Pulmonary artery endothelial cell (primary cell): ENCODE results near the gene TTYH1. TPM values are rescaled to one million over a fixed set of nuclear protein-coding genes. Genes with fewer than 3 reads are reported as not detected.
"Not testable (repeated sequence)": the region's sequence is repeated elsewhere in the genome, so short reads cannot be mapped to it uniquely, and the experiment has no call there.

Source experiments
- DNase-seq: peaks from one replicate; pipeline ENCODE4 v3.0.0-alpha.2; 2011; ENCODE audit warnings: low read depth, low spot score
- total RNA-seq: library from RNA; depleted of rRNA; stranded (reverse); fragments of >200 nt; gene quantifications from 2 replicates; pipeline ENCODE4 v1.2.3, GENCODE V29; 2014

TTYH1 gene
- not detected in 2 replicates for total RNA-seq

- DNase-seq = no peak
Observed at GRCh38 chr19:54415208-54415900, at the start of gene TTYH1. Gene TTYH1 (plus strand): TSS chr19:54415464. CDS start chr19:54415553, 89 bp downstream.

- not testable (repeated sequence) for DNase-seq
Observed at GRCh38 chr19:54365798-54366197, 49.5 kb upstream of the TTYH1 start.

- no peak for DNase-seq
Observed at GRCh38 chr19:54366811-54367210, 48.5 kb upstream of the TTYH1 start.

GRCh38 chr19:54369082-54369687 is 46.1 kb upstream of the TTYH1 start:
- DNase-seq = no peak

- not testable (repeated sequence) for DNase-seq
Observed at GRCh38 chr19:54369688-54370433, 45.4 kb upstream of the TTYH1 start.

- DNase-seq = not testable (repeated sequence)
Observed at GRCh38 chr19:54370434-54370796, 44.8 kb upstream of the TTYH1 start.

GRCh38 chr19:54371453-54371852 is 43.8 kb upstream of the TTYH1 start:
- not testable (repeated sequence) for DNase-seq

GRCh38 chr19:54373781-54374631 is 41.3 kb upstream of the TTYH1 start:
- no peak for DNase-seq

- not testable (repeated sequence) for DNase-seq
Observed at GRCh38 chr19:54375181-54375938, 39.9 kb upstream of the TTYH1 start.

- DNase-seq = no peak
Observed at GRCh38 chr19:54376610-54377285, 38.5 kb upstream of the TTYH1 start.

GRCh38 chr19:54379187-54379678 is 36.0 kb upstream of the TTYH1 start:
- no peak for DNase-seq

- no peak for DNase-seq
Observed at GRCh38 chr19:54380897-54381296, 34.4 kb upstream of the TTYH1 start.

- not testable (repeated sequence) for DNase-seq
Observed at GRCh38 chr19:54382041-54382440, 33.2 kb upstream of the TTYH1 start.

- DNase-seq = no peak
Observed at GRCh38 chr19:54383330-54383729, 31.9 kb upstream of the TTYH1 start.

- peak; percentile 8 for DNase-seq
Observed at GRCh38 chr19:54387991-54388801, 27.1 kb upstream of the TTYH1 start.

- no peak for DNase-seq
Observed at GRCh38 chr19:54388802-54389139, 26.5 kb upstream of the TTYH1 start.

GRCh38 chr19:54389553-54389952 is 25.7 kb upstream of the TTYH1 start:
- peak; percentile 11 for DNase-seq

- peak; percentile 19 for DNase-seq
Observed at GRCh38 chr19:54390942-54391577, 24.2 kb upstream of the TTYH1 start.

GRCh38 chr19:54391589-54392061 is 23.6 kb upstream of the TTYH1 start:
- DNase-seq = no peak
